HepG2 (cell line): ENCODE data around the gene TLR5. TPM values are rescaled to one million over a fixed set of nuclear protein-coding genes. Genes with fewer than 3 reads are reported as not detected.
A peak's percentile ranks its signal among the peaks of the same experiment; 100 is the strongest.

Experiments used
- ATAC-seq: fragments of 200-7000 bp; cut with Tn5 transposase; 3 replicates; pipeline ENCODE4 v1.9.1; 2020; ENCODE audit warnings: mild to moderate bottlenecking, moderate library complexity
- BruUV-seq: library from RNA; stranded (reverse); fragments of 400-500 nt; replicated peaks from 2 replicates; lab custom pipeline; 2021; lab: Mats Ljungman, UMichigan
- CTCF ChIA-PET: fragments of 300-600 bp; formaldehyde crosslinking; extraction: SDS; loops from one replicate; lab custom pipeline; 2021; ENCODE audit warnings: low total read pairs, inconsistent platforms, low intra/inter-chr PET ratio; lab: Yijun Ruan, JAX
- POLR2A ChIA-PET: fragments of 350-600 bp; sonication (Branson Sonifier 250); formaldehyde crosslinking; loops from one replicate; lab custom pipeline; 2020; ENCODE audit warnings: antibody characterized with exemption, inconsistent platforms; lab: Yijun Ruan, JAX
- DNase-seq: peaks from one replicate; pipeline ENCODE4 v3.0.0-alpha.2; 2015; ENCODE audit warnings: low spot score
- FAIRE-seq: peaks from 3 replicates; lab custom pipeline; 2011; peaks lifted over from hg19 to GRCh38; lab: Jason Lieb, UNC
- H2AFZ ChIP-seq: one replicate; pipeline ENCODE4 v1.6.1; 2011; ENCODE audit warnings: low read length, inconsistent platforms
- H3K27ac ChIP-seq: fragments of 300-600 bp; 3 replicates; pipeline ENCODE4 v1.8.0; 2011; ENCODE audit warnings: mixed run types, mild to moderate bottlenecking, mixed read lengths, low read length, inconsistent platforms; ENCODE audit not compliant: insufficient read depth; ENCODE audit errors: extremely low read length
- H3K27me3 ChIP-seq, 2 experiments: fragments of 200-600 bp in 1 of 2; 2 replicates in 1 of 2; 3 replicates in 1 of 2; pipeline versions ENCODE4 v1.6.0 to v1.8.0; 2011; ENCODE audit warnings: low read length in 2 of 2, mild to moderate bottlenecking in 2 of 2, moderate library complexity in 2 of 2, inconsistent platforms in 1 of 2; ENCODE audit not compliant: insufficient read depth in 2 of 2, control insufficient read depth in 1 of 2
- H3K36me3 ChIP-seq, 2 experiments: fragments of 200-600 bp in 1 of 2; replicated peaks in 1 of 2; 2 replicates in 1 of 2; 3 replicates in 1 of 2; pipeline versions ENCODE4 v1.5.1 to v1.8.0; 2011; ENCODE audit warnings: low read length in 2 of 2, inconsistent platforms in 1 of 2; ENCODE audit not compliant: insufficient read depth in 2 of 2, control insufficient read depth in 1 of 2
- H3K4me1 ChIP-seq: 2 replicates; pipeline ENCODE4 v1.5.1; 2012; ENCODE audit warnings: low read length, inconsistent platforms; ENCODE audit not compliant: insufficient read depth
- H3K4me2 ChIP-seq: 2 replicates; pipeline ENCODE4 v1.6.0; 2011; ENCODE audit warnings: low read depth, low read length, inconsistent platforms
- H3K4me3 ChIP-seq, 3 experiments: fragments of 200-600 bp in 1 of 3; sonication (generic), shearing (Covaris generic) in 1 of 3; replicated peaks in 1 of 3; 2 replicates each; pipeline ENCODE4 v1.5.1; 2011 to 2016; ENCODE audit warnings: low read length in 3 of 3, inconsistent platforms in 2 of 3, low read depth in 2 of 3, mild to moderate bottlenecking in 2 of 3, control low read depth in 1 of 3, mixed read lengths in 1 of 3; ENCODE audit not compliant: insufficient read depth in 1 of 3
- H3K79me2 ChIP-seq: one replicate; pipeline ENCODE4 v1.6.1; 2011; ENCODE audit warnings: low read length, inconsistent platforms; ENCODE audit not compliant: insufficient read depth
- H3K9ac ChIP-seq: 2 replicates; pipeline ENCODE4 v1.6.0; 2011; ENCODE audit warnings: mild to moderate bottlenecking, low read depth, low read length, inconsistent platforms; ENCODE audit not compliant: insufficient read depth
- H3K9me3 ChIP-seq: 2 replicates; pipeline ENCODE4 v1.5.1; 2012; ENCODE audit warnings: mild to moderate bottlenecking, low read length
- H4K20me1 ChIP-seq: 2 replicates; pipeline ENCODE4 v1.6.0; 2011; ENCODE audit warnings: inconsistent platforms, mild to moderate bottlenecking, low read length, moderate library complexity; ENCODE audit not compliant: insufficient read depth
- ZNF296 ChIP-seq: sonication (generic); formaldehyde crosslinking; conservative IDR thresholded peaks from 2 replicates; pipeline ENCODE4 v1.5.0; 2020; ENCODE audit warnings: mild to moderate bottlenecking, missing genetic modification reagents
- ZNF629 ChIP-seq: sonication (generic); formaldehyde crosslinking; conservative IDR thresholded peaks from 2 replicates; pipeline ENCODE4 v1.5.0; 2020; ENCODE audit warnings: missing genetic modification reagents
- WGBS: methylation state at CpG from one replicate; pipeline ENCODE4 v1.1.6; 2017; ENCODE audit warnings: low lambda C conversion rate; 5-methylcytosine and 5-hydroxymethylcytosine counted together
- in situ Hi-C: cut with HindIII; loops from 2 replicates; pipeline ENCODE4 v1.10.0; 2017; ENCODE audit warnings: low pct_unique_long_range_greater_than_20kb; ENCODE audit not compliant: extremely low pct_ligation_motif_present
- intact Hi-C: fragments of 100-400 bp; cut with micrococcal nuclease; formaldehyde crosslinking; loops from one replicate; pipeline ENCODE4 v1.10.0; 2022; ENCODE audit not compliant: unreplicated experiment
- polyA plus RNA-seq, 8 experiments: library from polyadenylated mRNA; depleted of rRNA in 3 of 8; stranded (reverse) in 7 of 8; unstranded in 1 of 8; fragments of >200 nt; fragmentation: Illumina TruSeq in 4 of 8; extraction: Trizol in 4 of 8; gene quantifications; 2 replicates each; pipeline versions ENCODE4 v1.2.1 to v1.2.3, GENCODE V29; 2011 to 2016; ENCODE audit warnings: low read depth in 4 of 8, missing spikeins in 1 of 8, mixed read lengths in 1 of 8; ENCODE audit not compliant: insufficient read depth in 1 of 8
- total RNA-seq, 5 experiments: library from RNA; depleted of rRNA; stranded (reverse); fragments of >200 nt; fragmentation: Illumina TruSeq; extraction: Trizol; gene quantifications; 2 replicates each; pipeline ENCODE4 v1.2.3, GENCODE V29; 2016; ENCODE audit warnings: low read depth in 1 of 5
- TF ChIP-seq, protein P1 (sequence below): sonication (generic); formaldehyde crosslinking; IDR thresholded peaks from 2 replicates; pipeline ENCODE4 v1.4.0; 2020; ENCODE audit warnings: mild to moderate bottlenecking, missing genetic modification reagents, borderline replicate concordance
- TF ChIP-seq, protein P2 (sequence below): IDR thresholded peaks from 2 replicates; pipeline ENCODE4 v1.6.1; 2016; ENCODE audit warnings: mild to moderate bottlenecking

Gene TLR5
- total and polyA plus RNA-seq, 2 of the 13 experiments (the other 11 are each of a cell fraction or from before 2014, with no cell fraction given): not detected

DNA sequence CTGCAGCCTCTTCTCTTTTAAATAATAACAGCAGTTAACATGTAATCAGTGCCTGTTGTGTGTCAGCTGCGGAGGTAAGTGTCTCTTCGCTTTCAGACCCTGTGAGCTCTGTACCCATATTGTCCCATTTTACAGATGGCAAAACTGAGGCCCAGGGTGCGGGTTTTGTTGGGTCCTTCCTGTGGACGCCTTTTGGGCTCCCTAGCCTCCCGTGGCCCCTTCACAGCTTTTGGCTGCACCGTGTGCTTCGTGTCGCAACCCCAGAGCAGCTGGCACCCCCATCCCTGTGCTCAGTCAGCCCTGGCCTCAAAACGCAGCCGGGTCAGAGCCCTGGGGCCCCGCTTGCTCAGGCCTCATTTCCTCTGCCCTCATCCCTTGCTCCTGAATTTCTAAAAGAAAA, 53.8 kb downstream of the TLR5 start:
- no peak for FAIRE-seq
- Histone ChIP-seq H2AFZ (no peak overlapping the region), H3K36me3 (no peaks in the 10 kb centered on the region), H3K9me3 (no peaks in the 10 kb centered on the region), H3K79me2 (no peaks in the 10 kb centered on the region), H3K9ac (no peak overlapping the region), H3K4me2 (no peak overlapping the region), H4K20me1 (no peaks in the 10 kb centered on the region), H3K4me1 (peaks cover 17% of the 10 kb centered on the region), H3K27ac (no peak overlapping the region), H3K4me3 (no peak overlapping the region), H3K27me3 (no peaks in the 10 kb centered on the region; a peak in 1 of 5 replicates)
- WGBS: 45% methylated on average over 11 of the region's 11 CpGs
- ChIA-PET CTCF (interaction anchor here (1.2 kb wide), 1 partner anchor 8 kb away, joined by 3 read pairs; no protein-coding TSS in a partner anchor), POLR2A (no interaction called here)
- DNase-seq: no peak
- no peak for TF ChIP-seq ZNF296 (CRISPR knock-in tag)
- peak; percentile 76 for TF ChIP-seq ZNF629 (CRISPR knock-in tag)
- TF ChIP-seq, protein P1, sequence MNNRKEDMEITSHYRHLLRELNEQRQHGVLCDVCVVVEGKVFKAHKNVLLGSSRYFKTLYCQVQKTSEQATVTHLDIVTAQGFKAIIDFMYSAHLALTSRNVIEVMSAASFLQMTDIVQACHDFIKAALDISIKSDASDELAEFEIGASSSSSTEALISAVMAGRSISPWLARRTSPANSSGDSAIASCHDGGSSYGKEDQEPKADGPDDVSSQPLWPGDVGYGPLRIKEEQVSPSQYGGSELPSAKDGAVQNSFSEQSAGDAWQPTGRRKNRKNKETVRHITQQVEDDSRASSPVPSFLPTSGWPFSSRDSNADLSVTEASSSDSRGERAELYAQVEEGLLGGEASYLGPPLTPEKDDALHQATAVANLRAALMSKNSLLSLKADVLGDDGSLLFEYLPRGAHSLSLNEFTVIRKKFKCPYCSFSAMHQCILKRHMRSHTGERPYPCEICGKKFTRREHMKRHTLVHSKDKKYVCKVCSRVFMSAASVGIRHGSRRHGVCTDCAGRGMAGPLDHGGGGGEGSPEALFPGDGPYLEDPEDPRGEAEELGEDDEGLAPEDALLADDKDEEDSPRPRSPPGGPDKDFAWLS (CRISPR knock-in tag): no peak
- TF ChIP-seq, protein P2, sequence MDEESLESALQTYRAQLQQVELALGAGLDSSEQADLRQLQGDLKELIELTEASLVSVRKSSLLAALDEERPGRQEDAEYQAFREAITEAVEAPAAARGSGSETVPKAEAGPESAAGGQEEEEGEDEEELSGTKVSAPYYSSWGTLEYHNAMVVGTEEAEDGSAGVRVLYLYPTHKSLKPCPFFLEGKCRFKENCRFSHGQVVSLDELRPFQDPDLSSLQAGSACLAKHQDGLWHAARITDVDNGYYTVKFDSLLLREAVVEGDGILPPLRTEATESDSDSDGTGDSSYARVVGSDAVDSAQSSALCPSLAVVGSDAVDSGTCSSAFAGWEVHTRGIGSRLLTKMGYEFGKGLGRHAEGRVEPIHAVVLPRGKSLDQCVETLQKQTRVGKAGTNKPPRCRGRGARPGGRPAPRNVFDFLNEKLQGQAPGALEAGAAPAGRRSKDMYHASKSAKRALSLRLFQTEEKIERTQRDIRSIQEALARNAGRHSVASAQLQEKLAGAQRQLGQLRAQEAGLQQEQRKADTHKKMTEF: no peak
- in situ Hi-C loops (loop anchor here (5.0 to 25.0 kb wide), 2 partner anchors 297 to 627 kb away; no protein-coding TSS in a partner anchor), intact Hi-C loops (loop anchor here (10.0 kb wide), 1 partner anchor 164 kb away; no protein-coding TSS in a partner anchor)
- no peak for ATAC-seq
- no TSS peak for BruUV-seq
